GM19372 (cell line): ENCODE measurements around the gene CYB561.

Experiments
- ATAC-seq: cut with Tn5 transposase; IDR thresholded peaks from one replicate; pipeline ENCODE4 v1.9.1; 2021; ENCODE audit warnings: mild to moderate bottlenecking, low read depth, moderate library complexity; ENCODE audit not compliant: unreplicated experiment

The CYB561 gene

GRCh38 chr17:63452046-63452961, 6.2 kb upstream of the CYB561 start:
- no peak for ATAC-seq

GRCh38 chr17:63451150-63451549, 5.0 kb upstream of the CYB561 start:
- ATAC-seq: no peak

GRCh38 chr17:63450551-63450950, 4.4 kb upstream of the CYB561 start:
- no peak for ATAC-seq

- no peak for ATAC-seq
Measured at GRCh38 chr17:63448655-63449054, 2.5 kb upstream of the CYB561 start.

GRCh38 chr17:63447471-63448009, 1.4 kb upstream of the CYB561 start:
- ATAC-seq: no peak

- ATAC-seq: peak; percentile 19
Measured at GRCh38 chr17:63446753-63447470, 806 bp upstream of the CYB561 start.

GRCh38 chr17:63445571-63445953, 544 bp downstream of the CYB561 start:
- peak; percentile 14 for ATAC-seq

- ATAC-seq: no peak
Measured at GRCh38 chr17:63445065-63445464, 1.0 kb downstream of the CYB561 start.

- ATAC-seq: no peak
Measured at GRCh38 chr17:63444457-63444856, 1.6 kb downstream of the CYB561 start.

GRCh38 chr17:63443053-63443452, 3.1 kb downstream of the CYB561 start:
- no peak for ATAC-seq

- ATAC-seq: no peak
Measured at GRCh38 chr17:63442549-63443035, 3.5 kb downstream of the CYB561 start.

GRCh38 chr17:63442074-63442473, 4.0 kb downstream of the CYB561 start:
- no peak for ATAC-seq

GRCh38 chr17:63441654-63442053, 4.5 kb downstream of the CYB561 start:
- ATAC-seq: no peak

GRCh38 chr17:63440770-63441335, 5.3 kb downstream of the CYB561 start:
- ATAC-seq: no peak

GRCh38 chr17:63440127-63440769, 5.9 kb downstream of the CYB561 start:
- no peak for ATAC-seq

GRCh38 chr17:63439687-63440086, 6.4 kb downstream of the CYB561 start:
- no peak for ATAC-seq

- ATAC-seq: no peak
Measured at GRCh38 chr17:63438092-63439051, 7.7 kb downstream of the CYB561 start.

GRCh38 chr17:63437287-63438091, 8.6 kb downstream of the CYB561 start:
- no peak for ATAC-seq
